ENCODE results near the gene SCTR.

Gene SCTR

GRCh38 chr2:119460076-119460475 lies 64.2 kb downstream of the SCTR start:
- no peak overlapping the region for H3K4me3 ChIP-seq (ENCODE audit: low read depth, low read length)
- in situ Hi-C loops (cut with HindIII; ENCODE audit: low sequenced_read_pairs): no loop called here
- no peak for DNase-seq (ENCODE audit: low read depth)
- no peak for TF ChIP-seq CTCF (IDR thresholded peaks at IDR 0.05; ENCODE audit: low read depth, low read length, missing control alignments)

DNA sequence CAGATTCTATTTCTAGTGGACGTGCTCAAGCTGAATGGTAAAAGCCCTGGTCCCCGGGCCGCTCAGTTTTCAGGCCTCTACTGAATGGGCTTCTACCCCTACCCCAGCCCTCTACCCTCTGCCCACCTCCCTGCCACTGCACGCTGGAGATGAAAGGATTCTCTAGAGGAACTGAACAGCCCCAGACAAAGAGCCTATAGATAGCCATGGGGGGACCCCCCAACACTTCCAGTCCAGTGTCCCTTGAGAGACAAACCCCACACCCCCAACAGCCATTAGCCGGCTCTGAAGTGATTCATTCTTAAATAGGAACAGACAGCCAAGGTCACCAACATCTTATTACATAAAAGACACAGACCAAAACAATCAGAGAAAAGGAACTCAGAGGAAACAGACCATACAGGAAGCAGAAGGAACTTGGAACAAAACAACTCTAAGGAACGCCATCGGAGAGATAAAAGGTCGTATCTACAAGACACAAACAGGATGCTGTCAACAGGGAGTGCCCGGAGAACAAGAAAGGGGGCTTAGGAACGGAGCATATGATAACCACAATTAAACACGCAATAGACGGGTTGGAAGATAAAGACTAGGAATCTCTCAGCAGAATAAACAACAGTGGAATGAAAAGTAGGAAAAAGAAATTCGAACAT lies 69.1 kb downstream of the SCTR start:
- no peak for DNase-seq (ENCODE audit: low read depth)
- in situ Hi-C loops (cut with HindIII; ENCODE audit: low sequenced_read_pairs): no loop called here
- no peak overlapping the region for H3K4me3 ChIP-seq (ENCODE audit: low read depth, low read length)
- no peak for TF ChIP-seq CTCF (IDR thresholded peaks at IDR 0.05; ENCODE audit: low read depth, low read length, missing control alignments)

DNA sequence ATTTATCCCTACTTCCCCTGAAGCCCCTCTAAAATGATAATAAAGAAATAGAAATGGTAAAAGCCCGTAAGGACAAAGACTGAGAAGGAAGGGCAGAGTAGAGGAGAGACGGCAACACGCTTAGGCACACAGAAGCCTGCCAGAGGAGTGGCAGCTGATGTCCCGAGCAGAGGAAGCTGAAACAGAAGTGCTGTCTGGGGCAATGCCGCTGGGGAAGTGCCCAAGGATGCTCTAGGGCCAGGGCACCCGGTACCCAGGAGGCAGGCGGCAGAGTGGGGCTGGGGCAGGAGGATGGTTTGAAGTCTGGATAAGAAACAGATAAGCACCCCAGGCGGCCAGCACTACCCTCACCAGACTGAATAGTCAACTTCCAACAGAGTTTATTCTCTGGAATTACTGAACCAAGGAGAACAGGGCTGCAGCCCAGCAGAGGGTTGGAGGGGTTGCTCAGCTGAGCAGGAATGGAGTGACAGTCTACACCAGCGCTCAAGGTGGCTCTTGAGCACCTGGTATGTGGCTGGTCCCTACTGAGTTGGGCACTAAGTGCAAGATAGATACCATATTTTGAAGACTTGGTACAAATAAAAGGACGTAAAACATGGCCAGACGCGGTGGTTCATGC lies 70.2 kb downstream of the SCTR start:
- DNase-seq (ENCODE audit: low read depth): no peak
- no peak overlapping the region for H3K4me3 ChIP-seq (ENCODE audit: low read depth, low read length)
- in situ Hi-C loops (cut with HindIII; ENCODE audit: low sequenced_read_pairs): no loop called here
- no peak for TF ChIP-seq CTCF (IDR thresholded peaks at IDR 0.05; ENCODE audit: low read depth, low read length, missing control alignments)

DNA sequence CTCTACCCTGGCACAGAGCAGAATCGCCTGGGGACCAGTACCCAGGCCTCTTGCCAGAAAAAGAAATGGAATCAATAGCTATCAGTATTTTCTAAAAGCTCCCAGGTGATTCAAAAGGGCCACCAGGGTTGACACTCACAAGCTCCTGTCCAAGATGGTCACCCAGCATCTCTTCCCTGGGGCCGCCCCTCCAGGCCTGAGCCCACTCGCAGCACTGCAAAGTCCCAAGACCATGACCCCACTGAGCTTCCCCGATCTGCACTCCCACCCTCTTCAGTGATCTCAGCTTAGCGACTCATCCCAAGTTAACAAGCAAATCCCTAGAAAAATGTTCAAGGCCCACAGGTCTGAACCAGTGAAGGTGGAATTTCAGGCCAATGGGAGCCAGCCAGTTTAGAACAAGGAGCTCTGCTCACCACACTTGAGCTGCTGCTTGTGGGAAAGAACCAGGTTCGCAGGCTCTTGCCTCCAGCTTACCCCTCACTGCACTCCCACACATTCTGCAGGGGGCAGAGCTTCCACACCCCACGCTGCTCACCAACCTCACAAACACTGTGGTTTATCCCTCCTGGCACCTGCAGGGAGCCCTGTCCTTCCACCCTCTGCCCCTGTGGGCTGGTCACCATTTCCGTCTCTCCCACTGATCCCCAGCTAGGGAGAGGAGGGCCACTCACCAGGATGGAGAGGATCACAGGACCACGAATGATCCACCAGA lies 72.8 kb downstream of the SCTR start:
- in situ Hi-C loops (cut with HindIII; ENCODE audit: low sequenced_read_pairs): no loop called here
- no peak for TF ChIP-seq CTCF (IDR thresholded peaks at IDR 0.05; ENCODE audit: low read depth, low read length, missing control alignments)
- no peak for DNase-seq (ENCODE audit: low read depth)
- H3K4me3 ChIP-seq (ENCODE audit: low read depth, low read length): no peak overlapping the region

- TF ChIP-seq CTCF (IDR thresholded peaks at IDR 0.05; ENCODE audit: low read depth, low read length, missing control alignments): no peak
- DNase-seq (ENCODE audit: low read depth): no peak
- no peak overlapping the region for H3K4me3 ChIP-seq (ENCODE audit: low read depth, low read length)
- in situ Hi-C loops (cut with HindIII; ENCODE audit: low sequenced_read_pairs): no loop called here
Measured at GRCh38 chr2:119449521-119449920, 74.8 kb downstream of the SCTR start.

DNA sequence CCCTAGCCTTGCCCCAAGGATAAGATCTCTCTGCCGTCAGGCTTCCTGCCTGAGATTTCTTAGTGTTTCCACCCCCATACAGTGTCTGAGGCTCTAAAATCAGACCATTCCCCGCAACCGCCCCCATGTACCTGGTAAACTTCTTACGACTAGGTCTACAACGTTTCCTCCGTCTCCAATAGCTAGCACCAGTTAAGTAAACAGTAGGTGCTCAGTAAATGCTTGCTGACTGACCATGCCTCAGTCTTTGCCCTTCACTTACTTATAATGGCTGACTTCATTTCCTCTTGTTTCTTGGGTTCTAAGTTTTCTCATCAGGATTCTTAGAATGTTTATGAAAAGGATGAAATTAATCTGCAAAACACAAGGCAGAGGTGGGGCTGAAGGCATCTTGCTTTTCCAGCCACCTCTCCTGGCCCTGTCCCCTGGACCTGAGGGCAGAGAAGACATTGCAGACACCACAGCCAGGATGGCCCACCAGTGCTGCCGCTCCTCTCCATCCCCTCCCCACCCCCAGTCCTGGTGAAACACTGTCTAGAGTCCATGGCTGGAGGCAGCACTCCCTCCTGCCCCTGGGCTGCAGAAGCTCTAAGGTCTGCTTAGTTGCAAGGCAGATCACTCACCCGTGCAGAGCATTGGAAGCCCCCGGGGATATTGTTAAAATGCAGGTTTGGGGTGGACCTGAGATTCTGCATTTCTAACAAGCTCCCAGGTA lies 75.7 kb downstream of the SCTR start:
- no peak for DNase-seq (ENCODE audit: low read depth)
- TF ChIP-seq CTCF (IDR thresholded peaks at IDR 0.05; ENCODE audit: low read depth, low read length, missing control alignments): no peak
- in situ Hi-C loops (cut with HindIII; ENCODE audit: low sequenced_read_pairs): no loop called here
- H3K4me3 ChIP-seq (ENCODE audit: low read depth, low read length): no peak overlapping the region
